Breast epithelium (tissue), 4 donors: ENCODE measurements around the gene PCDHGC3. TPM values are rescaled to one million over a fixed set of nuclear protein-coding genes. Genes with fewer than 3 reads are reported as not detected.
A peak's percentile ranks its signal among the peaks of the same experiment; 100 is the strongest.

Source experiments
- DNase-seq, 2 donors: peaks; one replicate each; pipeline ENCODE4 v3.0.0-alpha.2; 2019; ENCODE audit warnings: low spot score in 2 of 2
- H3K27ac ChIP-seq, 2 donors: fragments of 200-600 bp; sonication (generic) in 1 of 2; one replicate each; pipeline ENCODE4 v1.5.1; 2016 to 2019; ENCODE audit warnings: mild to moderate bottlenecking in 1 of 2
- H3K27me3 ChIP-seq, 2 donors: fragments of 200-600 bp; sonication (generic) in 1 of 2; one replicate each; pipeline versions ENCODE4 v1.5.1 to v1.6.0; 2017 to 2019; ENCODE audit warnings: control low read depth in 1 of 2, mild to moderate bottlenecking in 1 of 2
- H3K36me3 ChIP-seq: fragments of 200-600 bp; one replicate; pipeline ENCODE4 v1.5.1; 2019
- H3K4me1 ChIP-seq, 2 donors: fragments of 200-600 bp; sonication (generic); one replicate each; pipeline ENCODE4 v1.5.1; 2016 to 2019; ENCODE audit warnings: control low read depth in 1 of 2
- H3K4me3 ChIP-seq, 3 donors: fragments of 200-600 bp; sonication (generic); 1 replicate in 2 of 3; 2 replicates in 1 of 3; pipeline ENCODE4 v1.5.1; 2016 to 2019; ENCODE audit warnings: mild to moderate bottlenecking in 3 of 3, moderate library complexity in 2 of 3
- H3K9me3 ChIP-seq, 2 donors: fragments of 200-600 bp; sonication (generic) in 1 of 2; one replicate each; pipeline ENCODE4 v1.5.1; 2016 to 2019; ENCODE audit warnings: control low read depth in 1 of 2
- CTCF ChIP-seq, 3 donors: fragments of 450-650 bp; IDR thresholded peaks; one replicate each; pipeline ENCODE4 v1.5.1; 2016 to 2017; ENCODE audit warnings: antibody characterized with exemption in 3 of 3, mild to moderate bottlenecking in 3 of 3, moderate library complexity in 3 of 3
- POLR2A ChIP-seq: fragments of 450-650 bp; IDR thresholded peaks from one replicate; pipeline ENCODE4 v1.6.1; 2016; ENCODE audit warnings: antibody characterized with exemption, mild to moderate bottlenecking, moderate library complexity
- POLR2AphosphoS5 ChIP-seq, 3 donors: sonication (generic); formaldehyde crosslinking; IDR thresholded peaks; one replicate each; pipeline ENCODE4 v1.6.1; 2017; ENCODE audit warnings: antibody characterized with exemption in 3 of 3
- intact Hi-C: fragments of 100-400 bp; cut with DNase I; formaldehyde crosslinking; loops from one replicate; pipeline ENCODE4 v1.15.1; 2023; ENCODE audit warnings: low total_unique reads
- total RNA-seq, 3 donors: library from RNA; depleted of rRNA; stranded (reverse); fragments of >200 nt; gene quantifications; one replicate each; pipeline ENCODE4 v1.1.0, GENCODE V29; 2016

PCDHGC3 gene
- total RNA-seq, 3 donors from 2014 or later, result 29.6 to 41.6 (median 35.1) TPM

- peak overlapping the region; percentile 87 to 96 for H3K27ac ChIP-seq
- H3K4me3 ChIP-seq, result no peak overlapping the region
- TF ChIP-seq CTCF (IDR thresholded peaks at IDR 0.05) (no peak), POLR2A (no peak), POLR2AphosphoS5 (IDR thresholded peaks at IDR 0.05) (no peak)
- intact Hi-C loops, result loop anchor here (2.0 to 5.0 kb wide), 2 partner anchors 63 to 798 kb away; no protein-coding TSS in a partner anchor
- no peaks in the 10 kb centered on the region for H3K36me3 ChIP-seq
- DNase-seq, result no peak
- no peaks in the 10 kb centered on the region for H3K27me3 ChIP-seq
- H3K9me3 ChIP-seq, result no peaks in the 10 kb centered on the region
- H3K4me1 ChIP-seq, result peaks cover 11 to 24% of the 10 kb centered on the region in 2 donors
Measured at GRCh38 chr5:141510160-141510559, 34.4 kb downstream of the PCDHGC3 start.

- H3K27ac ChIP-seq, result peak overlapping the region in 1 of 2 donors; percentile 40
- DNase-seq, result no peak
- intact Hi-C loops, result loop anchor here (2.0 to 5.0 kb wide), 2 partner anchors 64 to 799 kb away; no protein-coding TSS in a partner anchor
Measured at GRCh38 chr5:141510850-141511601, 35.3 kb downstream of the PCDHGC3 start.

GRCh38 chr5:141511771-141512325 is 36.1 kb downstream of the PCDHGC3 start:
- H3K27ac ChIP-seq, result peak overlapping the region; percentile 78 to 90
- intact Hi-C loops, result loop anchor here (1.0 to 5.0 kb wide), 3 partner anchors 26 to 800 kb away; no protein-coding TSS in a partner anchor

More at GRCh38 chr5:141510850-141511601, 35.3 kb downstream of the PCDHGC3 start:
- Histone ChIP-seq H3K4me1 (peaks cover 11 to 24% of the 10 kb centered on the region in 2 donors), H3K9me3 (no peaks in the 10 kb centered on the region), H3K27me3 (no peaks in the 10 kb centered on the region), H3K4me3 (no peak overlapping the region), H3K36me3 (no peaks in the 10 kb centered on the region)
- TF ChIP-seq CTCF (IDR thresholded peaks at IDR 0.05) (no peak), POLR2A (no peak), POLR2AphosphoS5 (IDR thresholded peaks at IDR 0.05) (no peak)

GRCh38 chr5:141512390-141512910 is 36.7 kb downstream of the PCDHGC3 start:
- no peaks in the 10 kb centered on the region for H3K27me3 ChIP-seq
- H3K4me3 ChIP-seq, result peak overlapping the region; percentile 59 to 66 (median 60)
- DNase-seq, result peak; percentile 78 to 89
- peaks cover 11 to 21% of the 10 kb centered on the region in 2 donors for H3K4me1 ChIP-seq
- no peaks in the 10 kb centered on the region for H3K9me3 ChIP-seq
- no peaks in the 10 kb centered on the region for H3K36me3 ChIP-seq
- H3K27ac ChIP-seq, result peak overlapping the region; percentile 78 to 90
- intact Hi-C loops, result loop anchor here (1.0 to 5.0 kb wide), 2 partner anchors 26 to 800 kb away; no protein-coding TSS in a partner anchor
- TF ChIP-seq POLR2AphosphoS5 (IDR thresholded peaks at IDR 0.05) (no peak), CTCF (IDR thresholded peaks at IDR 0.05) (peak; percentile 56 to 75 (median 71))

More at GRCh38 chr5:141511771-141512325, 36.1 kb downstream of the PCDHGC3 start:
- Histone ChIP-seq H3K4me1 (peaks cover 11 to 24% of the 10 kb centered on the region in 2 donors), H3K27me3 (no peaks in the 10 kb centered on the region), H3K4me3 (no peak overlapping the region), H3K9me3 (no peaks in the 10 kb centered on the region), H3K36me3 (no peaks in the 10 kb centered on the region)
- DNase-seq, result no peak
- TF ChIP-seq POLR2A (no peak), CTCF (IDR thresholded peaks at IDR 0.05) (no peak), POLR2AphosphoS5 (IDR thresholded peaks at IDR 0.05) (no peak)
